Adipocyte (in vitro differentiated cells): ENCODE data around the gene NRG2.
A peak's percentile ranks its signal among the peaks of the same experiment; 100 is the strongest.

ENCODE experiments used
- DNase-seq: peaks from one replicate; pipeline ENCODE4 v3.0.0-alpha.2; 2015; ENCODE audit warnings: low read depth
- H3K27me3 ChIP-seq: replicated peaks from 2 replicates; pipeline ENCODE4 v1.7.0; 2013; ENCODE audit warnings: mild to moderate bottlenecking, low read length, moderate library complexity; ENCODE audit not compliant: control insufficient read depth, insufficient read depth
- H3K36me3 ChIP-seq: 2 replicates; pipeline ENCODE4 v1.7.0; 2013; ENCODE audit warnings: low read length, mild to moderate bottlenecking, moderate library complexity; ENCODE audit not compliant: control insufficient read depth, insufficient read depth, severe bottlenecking
- H3K4me1 ChIP-seq: 2 replicates; pipeline ENCODE4 v1.7.0; 2013; ENCODE audit warnings: mild to moderate bottlenecking, low read length, moderate library complexity; ENCODE audit not compliant: control insufficient read depth, insufficient read depth
- H3K4me3 ChIP-seq: 2 replicates; pipeline ENCODE4 v1.7.0; 2013; ENCODE audit warnings: mild to moderate bottlenecking, low read length, moderate library complexity
- H3K9ac ChIP-seq: 2 replicates; pipeline ENCODE4 v1.7.0; 2013; ENCODE audit warnings: mild to moderate bottlenecking, low read length, moderate library complexity
- H3K9me3 ChIP-seq: 2 replicates; pipeline ENCODE4 v1.7.0; 2013; ENCODE audit warnings: mild to moderate bottlenecking, low read length, moderate library complexity; ENCODE audit not compliant: control insufficient read depth

The NRG2 gene

GRCh38 chr5:140010798-140011197 is 32.3 kb downstream of the NRG2 start:
- H3K27me3 ChIP-seq: no peaks in the 10 kb centered on the region
- DNase-seq: no peak
- H3K9ac ChIP-seq: no peak overlapping the region

GRCh38 chr5:140007311-140007710 is 35.8 kb downstream of the NRG2 start:
- Histone ChIP-seq H3K4me3 (no peak overlapping the region), H3K9me3 (no peaks in the 10 kb centered on the region), H3K9ac (no peak overlapping the region), H3K36me3 (no peaks in the 10 kb centered on the region), H3K4me1 (no peaks in the 10 kb centered on the region), H3K27me3 (peaks cover 5% of the 10 kb centered on the region)
- DNase-seq: no peak

More at GRCh38 chr5:140010798-140011197, 32.3 kb downstream of the NRG2 start:
- H3K36me3 ChIP-seq: no peaks in the 10 kb centered on the region
- H3K4me1 ChIP-seq: no peaks in the 10 kb centered on the region
- H3K4me3 ChIP-seq: no peak overlapping the region
- H3K9me3 ChIP-seq: no peaks in the 10 kb centered on the region

- Histone ChIP-seq H3K27me3 (peaks cover 5% of the 10 kb centered on the region), H3K36me3 (no peaks in the 10 kb centered on the region), H3K4me1 (no peaks in the 10 kb centered on the region), H3K4me3 (no peak overlapping the region), H3K9ac (no peak overlapping the region), H3K9me3 (no peaks in the 10 kb centered on the region)
- DNase-seq: no peak
Observed at GRCh38 chr5:140005145-140005591, 37.9 kb downstream of the NRG2 start.

- Histone ChIP-seq H3K36me3 (no peaks in the 10 kb centered on the region), H3K4me3 (no peak overlapping the region), H3K27me3 (peaks cover 5% of the 10 kb centered on the region)
Observed at GRCh38 chr5:140004174-140004573, 38.9 kb downstream of the NRG2 start.

GRCh38 chr5:140003519-140003918 is 39.6 kb downstream of the NRG2 start:
- no peaks in the 10 kb centered on the region for H3K9me3 ChIP-seq
- H3K4me3 ChIP-seq: no peak overlapping the region
- no peak for DNase-seq

More at GRCh38 chr5:140004174-140004573, 38.9 kb downstream of the NRG2 start:
- H3K4me1 ChIP-seq: no peaks in the 10 kb centered on the region
- no peaks in the 10 kb centered on the region for H3K9me3 ChIP-seq
- no peak for DNase-seq
- H3K9ac ChIP-seq: no peak overlapping the region

GRCh38 chr5:140000332-140000731 is 42.8 kb downstream of the NRG2 start:
- DNase-seq: no peak
- no peaks in the 10 kb centered on the region for H3K4me1 ChIP-seq
- no peaks in the 10 kb centered on the region for H3K9me3 ChIP-seq
- H3K9ac ChIP-seq: no peak overlapping the region
- H3K36me3 ChIP-seq: no peaks in the 10 kb centered on the region
- H3K27me3 ChIP-seq: peaks cover 10% of the 10 kb centered on the region
- no peak overlapping the region for H3K4me3 ChIP-seq

More at GRCh38 chr5:140003519-140003918, 39.6 kb downstream of the NRG2 start:
- Histone ChIP-seq H3K4me1 (no peaks in the 10 kb centered on the region), H3K36me3 (no peaks in the 10 kb centered on the region), H3K9ac (no peak overlapping the region), H3K27me3 (peaks cover 10% of the 10 kb centered on the region)

- no peak overlapping the region for H3K9ac ChIP-seq
- H3K27me3 ChIP-seq: peaks cover 5% of the 10 kb centered on the region
- H3K36me3 ChIP-seq: no peaks in the 10 kb centered on the region
- H3K4me1 ChIP-seq: no peaks in the 10 kb centered on the region
- no peak for DNase-seq
- no peaks in the 10 kb centered on the region for H3K9me3 ChIP-seq
- H3K4me3 ChIP-seq: no peak overlapping the region
Observed at GRCh38 chr5:139998837-139999236, 44.3 kb downstream of the NRG2 start.

- no peaks in the 10 kb centered on the region for H3K4me1 ChIP-seq
- no peaks in the 10 kb centered on the region for H3K9me3 ChIP-seq
- no peak overlapping the region for H3K9ac ChIP-seq
- no peak overlapping the region for H3K4me3 ChIP-seq
- H3K36me3 ChIP-seq: no peaks in the 10 kb centered on the region
- no peak for DNase-seq
- peaks cover 5% of the 10 kb centered on the region for H3K27me3 ChIP-seq
Observed at GRCh38 chr5:139997276-139997675, 45.8 kb downstream of the NRG2 start.

- no peak for DNase-seq
- H3K9me3 ChIP-seq: no peaks in the 10 kb centered on the region
- no peaks in the 10 kb centered on the region for H3K36me3 ChIP-seq
- no peaks in the 10 kb centered on the region for H3K4me1 ChIP-seq
- H3K9ac ChIP-seq: no peak overlapping the region
- H3K27me3 ChIP-seq: peaks cover 5% of the 10 kb centered on the region
- no peak overlapping the region for H3K4me3 ChIP-seq
Observed at GRCh38 chr5:139995929-139996328, 47.2 kb downstream of the NRG2 start.

- H3K27me3 ChIP-seq: peaks cover 5% of the 10 kb centered on the region
- no peak for DNase-seq
- no peak overlapping the region for H3K9ac ChIP-seq
- no peak overlapping the region for H3K4me3 ChIP-seq
- H3K9me3 ChIP-seq: no peaks in the 10 kb centered on the region
- H3K36me3 ChIP-seq: no peaks in the 10 kb centered on the region
- no peaks in the 10 kb centered on the region for H3K4me1 ChIP-seq
Observed at GRCh38 chr5:139994234-139994633, 48.9 kb downstream of the NRG2 start.

GRCh38 chr5:139985733-139986132 is 57.4 kb downstream of the NRG2 start:
- H3K36me3 ChIP-seq: no peaks in the 10 kb centered on the region
- no peaks in the 10 kb centered on the region for H3K9me3 ChIP-seq
- H3K4me1 ChIP-seq: peaks cover 14% of the 10 kb centered on the region
- H3K4me3 ChIP-seq: peak overlapping the region; percentile 15
- DNase-seq: peak; percentile 9
- H3K9ac ChIP-seq: no peak overlapping the region
- H3K27me3 ChIP-seq: no peaks in the 10 kb centered on the region

GRCh38 chr5:139985290-139985689 is 57.8 kb downstream of the NRG2 start:
- Histone ChIP-seq H3K4me1 (peaks cover 14% of the 10 kb centered on the region), H3K9me3 (no peaks in the 10 kb centered on the region), H3K4me3 (no peak overlapping the region), H3K9ac (no peak overlapping the region), H3K27me3 (no peaks in the 10 kb centered on the region), H3K36me3 (no peaks in the 10 kb centered on the region)
- no peak for DNase-seq
